Esophagus muscularis mucosa (tissue), 4 donors: Measurements from ENCODE around the gene OR51M1. TPM values are rescaled to one million over a fixed set of nuclear protein-coding genes. Genes with fewer than 3 reads are reported as not detected.

Source experiments
- DNase-seq: peaks from one replicate; pipeline ENCODE4 v3.0.0-alpha.2; 2017; ENCODE audit errors: extremely low spot score
- H3K27ac ChIP-seq, 4 donors: fragments of 200-600 bp; sonication (generic); replicated peaks in 1 of 4; 1 replicate in 3 of 4; 2 replicates in 1 of 4; pipeline ENCODE4 v1.5.1; 2016 to 2019; ENCODE audit warnings: mild to moderate bottlenecking in 1 of 4
- H3K27me3 ChIP-seq, 4 donors: fragments of 200-600 bp; sonication (generic); one replicate each; pipeline versions ENCODE4 v1.5.1 to v1.6.0; 2016 to 2019
- H3K36me3 ChIP-seq, 4 donors: fragments of 200-600 bp; sonication (generic); one replicate each; pipeline ENCODE4 v1.5.1; 2016 to 2019
- H3K4me1 ChIP-seq, 4 donors: fragments of 200-600 bp; sonication (generic); one replicate each; pipeline ENCODE4 v1.5.1; 2016 to 2019
- H3K4me3 ChIP-seq, 4 donors: fragments of 200-600 bp; sonication (generic); 1 replicate in 2 of 4; 2 replicates in 2 of 4; pipeline ENCODE4 v1.5.1; 2016 to 2019; ENCODE audit warnings: mild to moderate bottlenecking in 4 of 4, moderate library complexity in 1 of 4
- H3K9me3 ChIP-seq, 4 donors: fragments of 200-600 bp; sonication (generic); 1 replicate in 3 of 4; 2 replicates in 1 of 4; pipeline ENCODE4 v1.5.1; 2016 to 2019
- CTCF ChIP-seq, 3 experiments: fragments of 200-600 bp in 2 of 3; fragments of 450-650 bp in 1 of 3; sonication (generic) in 2 of 3; IDR thresholded peaks; one replicate each; pipeline ENCODE4 v1.5.1; 2017 to 2019; ENCODE audit warnings: antibody characterized with exemption in 3 of 3, mild to moderate bottlenecking in 2 of 3, moderate library complexity in 1 of 3
- EP300 ChIP-seq: sonication (generic); formaldehyde crosslinking; IDR thresholded peaks from one replicate; pipeline ENCODE4 v1.6.1; 2017; ENCODE audit warnings: antibody characterized with exemption
- POLR2A ChIP-seq: fragments of 450-650 bp; IDR thresholded peaks from one replicate; pipeline ENCODE4 v1.6.1; 2017; ENCODE audit warnings: antibody characterized with exemption, moderate library complexity, mild to moderate bottlenecking, low read depth
- POLR2AphosphoS5 ChIP-seq, 2 donors: sonication (generic); formaldehyde crosslinking; IDR thresholded peaks; one replicate each; pipeline ENCODE4 v1.6.1; 2017; ENCODE audit warnings: antibody characterized with exemption in 2 of 2
- WGBS: methylation state at CpG from one replicate; pipeline ENCODE4 v1.1.5; 2018; 5-methylcytosine and 5-hydroxymethylcytosine counted together
- intact Hi-C: fragments of 100-400 bp; cut with DNase I; formaldehyde crosslinking; loops from one replicate; pipeline ENCODE4 v1.15.1; 2023
- total RNA-seq, 4 donors: library from RNA; depleted of rRNA; stranded (reverse); fragments of >200 nt; gene quantifications; one replicate each; pipeline versions ENCODE4 v1.1.0 to v1.2.1, GENCODE V29; 2016

Gene OR51M1
- total RNA-seq, 4 donors from 2014 or later = not detected

- WGBS = 74% methylated on average over 4 of the region's 4 CpGs
- Histone ChIP-seq H3K4me1 (no peaks in the 10 kb centered on the region), H3K27me3 (no peaks in the 10 kb centered on the region), H3K27ac (no peak overlapping the region), H3K36me3 (no peaks in the 10 kb centered on the region), H3K4me3 (no peak overlapping the region), H3K9me3 (no peaks in the 10 kb centered on the region)
- intact Hi-C loops = loop anchor here (10.0 kb wide), 1 partner anchor 256 kb away; no protein-coding TSS in a partner anchor
- TF ChIP-seq CTCF (IDR thresholded peaks at IDR 0.05) (peak; percentile 28 to 56 (median 40)), EP300 (no peak), POLR2AphosphoS5 (IDR thresholded peaks at IDR 0.05) (no peak), POLR2A (no peak)
- DNase-seq = no peak
These were observed 2.8 kb upstream of the OR51M1 start for GRCh38 chr11:5380740-5381342.

GRCh38 chr11:5384335-5384734, 723 bp downstream of the OR51M1 start:
- intact Hi-C loops = loop anchor here (10.0 kb wide), 1 partner anchor 260 kb away; no protein-coding TSS in a partner anchor
- DNase-seq = no peak
- Histone ChIP-seq H3K36me3 (no peaks in the 10 kb centered on the region), H3K9me3 (no peaks in the 10 kb centered on the region), H3K27ac (no peak overlapping the region), H3K27me3 (no peaks in the 10 kb centered on the region), H3K4me1 (no peaks in the 10 kb centered on the region), H3K4me3 (no peak overlapping the region)
- TF ChIP-seq EP300 = no peak
- TF ChIP-seq CTCF (IDR thresholded peaks at IDR 0.05) = no peak
- no peak for TF ChIP-seq POLR2A
- TF ChIP-seq POLR2AphosphoS5 (IDR thresholded peaks at IDR 0.05) = no peak
- WGBS = 66% methylated on average over 2 of the region's 2 CpGs

GRCh38 chr11:5390210-5390609, 6.6 kb downstream of the OR51M1 start:
- H3K9me3 ChIP-seq = no peaks in the 10 kb centered on the region
- H3K27me3 ChIP-seq = no peaks in the 10 kb centered on the region
- H3K4me3 ChIP-seq = no peak overlapping the region
- intact Hi-C loops = no loop called here
- H3K36me3 ChIP-seq = no peaks in the 10 kb centered on the region
- 78% methylated on average over 2 of the region's 2 CpGs for WGBS
- no peak overlapping the region for H3K27ac ChIP-seq
- no peak for DNase-seq
- no peaks in the 10 kb centered on the region for H3K4me1 ChIP-seq
- TF ChIP-seq POLR2AphosphoS5 (IDR thresholded peaks at IDR 0.05) = no peak
- TF ChIP-seq CTCF (IDR thresholded peaks at IDR 0.05) = no peak
- TF ChIP-seq EP300 = no peak
- no peak for TF ChIP-seq POLR2A

- Histone ChIP-seq H3K9me3 (no peaks in the 10 kb centered on the region), H3K4me3 (no peak overlapping the region), H3K36me3 (no peaks in the 10 kb centered on the region), H3K27me3 (no peaks in the 10 kb centered on the region), H3K27ac (no peak overlapping the region), H3K4me1 (no peaks in the 10 kb centered on the region)
- TF ChIP-seq EP300 (no peak), CTCF (IDR thresholded peaks at IDR 0.05) (no peak), POLR2AphosphoS5 (IDR thresholded peaks at IDR 0.05) (no peak), POLR2A (no peak)
- intact Hi-C loops = no loop called here
- no peak for DNase-seq
These were observed 10.5 kb downstream of the OR51M1 start for GRCh38 chr11:5394091-5394490.

- Histone ChIP-seq H3K36me3 (no peaks in the 10 kb centered on the region), H3K27me3 (no peaks in the 10 kb centered on the region), H3K4me3 (no peak overlapping the region), H3K4me1 (no peaks in the 10 kb centered on the region), H3K9me3 (no peaks in the 10 kb centered on the region), H3K27ac (no peak overlapping the region)
- intact Hi-C loops = no loop called here
- no peak for TF ChIP-seq EP300
- TF ChIP-seq POLR2A = no peak
- no peak for TF ChIP-seq CTCF (IDR thresholded peaks at IDR 0.05)
- TF ChIP-seq POLR2AphosphoS5 (IDR thresholded peaks at IDR 0.05) = no peak
- no peak for DNase-seq
These were observed 15.3 kb downstream of the OR51M1 start for GRCh38 chr11:5398936-5399335.
